ENCODE data around the gene GNA12. TPM values are rescaled to one million over a fixed set of nuclear protein-coding genes. Genes with fewer than 3 reads are reported as not detected.
A peak's percentile ranks its signal among the peaks of the same experiment; 100 is the strongest.
"Not testable (repeated sequence)": the region's sequence is repeated elsewhere in the genome, so short reads cannot be mapped to it uniquely, and the experiment has no call there.

The GNA12 gene
- total RNA-seq, 1 donor from 2014 or later: 37.7 TPM

DNA sequence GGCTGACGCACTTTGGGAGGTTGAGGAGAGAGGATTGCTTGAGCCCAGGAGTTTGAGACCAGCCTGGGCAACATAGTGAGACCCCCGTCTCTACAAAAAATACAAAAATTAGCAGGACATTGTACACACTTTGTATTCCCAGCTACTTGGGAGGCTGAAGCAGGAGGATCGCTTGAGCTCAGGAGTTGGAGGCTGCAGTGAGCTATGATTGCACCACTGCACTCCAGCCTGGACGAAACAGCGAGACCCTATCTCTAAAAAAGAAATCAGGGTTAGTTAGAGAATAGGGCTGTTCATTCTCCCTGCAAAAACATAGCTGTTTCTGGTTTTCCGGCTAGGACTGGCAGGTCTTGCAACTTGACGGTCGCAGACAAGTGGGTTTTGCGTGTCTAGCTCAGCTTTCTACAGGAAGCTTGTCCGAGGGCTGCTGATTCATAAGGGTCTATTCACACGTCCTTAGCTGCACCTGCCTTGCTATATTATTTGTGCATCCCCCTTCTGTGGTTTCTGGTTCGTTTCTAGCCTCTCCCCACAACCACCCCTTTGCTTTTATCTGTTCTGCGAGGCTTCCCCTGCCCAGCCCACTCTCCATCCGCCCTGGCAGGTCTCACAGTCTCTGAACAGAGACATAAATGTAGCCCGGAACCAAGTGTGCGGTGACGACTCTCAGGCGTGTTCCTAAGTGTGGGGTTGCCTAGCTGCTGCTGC is 145.4 kb downstream of the GNA12 start:
- DNase-seq (ENCODE audit: low read depth): no peak

DNA sequence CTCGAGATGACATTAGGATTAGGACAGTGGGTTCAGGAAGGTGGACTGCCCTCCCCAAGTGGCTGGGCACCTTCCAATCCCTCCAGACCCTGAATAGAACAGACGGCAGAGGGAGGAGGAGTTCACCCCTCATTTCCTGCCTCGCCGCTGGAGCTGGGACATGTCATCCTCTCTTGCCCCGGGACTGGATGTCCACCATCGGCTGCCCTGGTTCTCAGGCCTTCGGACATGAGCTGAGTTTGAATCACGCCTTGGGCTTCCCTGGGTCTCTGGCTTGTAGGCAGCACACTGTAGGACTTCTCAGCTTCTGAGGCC is 150.0 kb downstream of the GNA12 start:
- not testable (repeated sequence) for DNase-seq (ENCODE audit: low read depth)

DNA sequence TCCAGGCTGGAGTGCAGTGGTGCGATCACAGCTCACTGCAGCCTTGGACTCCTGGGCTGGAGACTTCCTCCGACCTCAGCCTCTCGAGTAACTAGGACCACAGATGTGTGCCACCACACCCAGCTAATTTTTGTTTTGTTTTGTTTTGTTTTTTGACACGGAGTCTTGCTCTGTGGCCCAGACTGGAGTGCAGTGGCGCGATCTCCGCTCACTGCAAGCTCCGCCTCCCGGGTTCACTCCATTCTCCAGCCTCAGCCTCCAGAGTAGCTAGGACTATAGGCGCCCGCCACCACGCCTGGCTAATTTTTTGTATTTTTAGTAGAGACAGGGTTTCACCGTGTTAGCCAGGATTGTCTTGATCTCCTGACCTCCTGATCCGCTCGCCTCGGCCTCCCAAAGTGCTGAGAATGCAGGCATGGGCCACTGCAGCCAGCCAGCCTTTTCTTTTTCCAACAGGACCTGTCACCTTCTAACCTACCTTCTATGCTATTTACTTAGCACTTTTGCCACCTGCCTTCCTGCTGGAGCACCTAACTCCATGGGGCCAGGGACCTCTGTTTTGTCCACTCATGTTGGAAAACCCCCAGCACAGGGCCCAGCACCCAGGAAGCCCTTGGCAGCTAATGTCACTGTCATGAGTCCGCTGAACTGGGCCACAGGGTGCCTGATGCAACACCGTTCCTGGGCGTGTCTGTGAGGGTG is 150.5 kb downstream of the GNA12 start:
- DNase-seq (ENCODE audit: low read depth): peak; percentile 9

DNA sequence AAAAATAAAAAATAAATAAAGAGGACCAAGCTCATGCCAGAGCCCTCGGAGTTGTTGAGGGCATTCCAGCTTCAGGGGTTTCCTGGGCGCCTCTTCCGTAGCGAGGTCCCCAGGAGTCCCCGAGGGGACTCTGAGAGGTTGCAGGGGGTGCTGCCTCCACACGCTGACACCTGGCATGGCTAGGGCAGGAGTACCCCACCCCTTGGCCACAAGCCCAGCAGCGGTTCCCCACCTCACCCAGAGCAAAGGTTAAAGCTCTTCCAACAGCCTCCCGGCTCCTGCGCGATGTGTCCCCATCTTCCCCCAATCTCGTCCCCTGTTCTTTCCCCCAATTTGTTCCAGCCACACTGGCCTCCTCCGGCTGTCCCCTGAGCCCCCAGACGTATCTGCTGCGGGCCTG is 151.6 kb downstream of the GNA12 start:
- DNase-seq (ENCODE audit: low read depth): no peak

DNA sequence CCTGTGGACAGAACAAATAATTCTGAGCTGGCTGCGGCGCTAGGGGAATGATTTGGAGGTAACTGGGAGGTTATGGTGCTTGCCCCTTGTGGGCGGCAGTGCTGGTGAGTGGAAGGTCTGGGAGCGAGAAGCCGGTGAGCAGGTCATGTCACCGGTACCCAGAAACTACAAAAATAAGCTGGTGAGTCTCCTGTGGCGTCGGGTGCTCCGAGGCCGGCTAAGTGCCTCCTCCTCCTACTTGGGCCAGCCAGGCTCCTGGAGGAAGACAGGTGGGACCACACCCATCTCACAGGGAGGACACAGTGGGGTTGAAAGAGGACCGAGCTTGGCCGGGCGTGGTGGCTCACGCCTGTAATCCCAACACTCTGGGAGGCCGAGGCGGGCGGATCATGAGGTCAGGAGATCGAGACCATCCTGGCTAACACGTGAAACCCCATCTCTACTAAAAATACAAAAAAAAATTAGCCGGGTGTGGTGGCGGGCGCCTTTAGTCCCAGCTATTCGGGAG is 152.1 kb downstream of the GNA12 start:
- not testable (repeated sequence) for DNase-seq (ENCODE audit: low read depth)

DNA sequence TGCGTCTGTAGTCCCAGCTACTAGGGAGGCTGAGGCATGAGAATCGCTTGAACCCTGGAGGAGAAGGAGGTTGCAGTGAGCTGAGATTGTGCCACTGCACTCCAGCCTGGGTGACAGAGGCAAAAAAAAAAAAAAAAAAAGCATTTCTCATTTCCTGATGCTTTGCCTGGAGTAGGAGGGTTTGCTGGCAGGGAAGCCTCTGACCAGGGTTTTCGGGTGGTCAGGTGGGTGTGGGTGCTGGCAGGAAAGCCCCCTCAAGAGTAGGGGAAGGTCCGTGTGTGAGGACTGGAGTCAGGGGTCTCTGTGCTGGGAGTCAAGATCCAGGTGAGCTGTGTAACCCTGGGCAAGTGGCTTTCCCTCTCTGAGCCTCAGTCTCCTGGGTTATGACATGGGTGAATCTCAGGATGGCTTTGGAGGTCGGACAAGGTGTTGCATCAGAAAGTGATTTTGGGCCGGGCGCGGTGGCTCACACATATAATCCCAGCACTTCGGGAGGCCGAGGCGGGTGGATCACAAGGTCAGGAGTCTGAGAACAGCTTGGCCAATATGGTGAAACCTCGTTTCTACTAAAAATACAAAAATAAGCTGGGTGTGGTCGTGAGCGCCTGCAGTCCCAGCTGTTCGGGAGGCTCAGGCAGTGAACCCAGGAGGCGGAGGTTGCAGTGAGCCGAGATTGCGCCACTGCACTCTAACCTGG is 152.9 kb downstream of the GNA12 start:
- no peak for DNase-seq (ENCODE audit: low read depth)

DNA sequence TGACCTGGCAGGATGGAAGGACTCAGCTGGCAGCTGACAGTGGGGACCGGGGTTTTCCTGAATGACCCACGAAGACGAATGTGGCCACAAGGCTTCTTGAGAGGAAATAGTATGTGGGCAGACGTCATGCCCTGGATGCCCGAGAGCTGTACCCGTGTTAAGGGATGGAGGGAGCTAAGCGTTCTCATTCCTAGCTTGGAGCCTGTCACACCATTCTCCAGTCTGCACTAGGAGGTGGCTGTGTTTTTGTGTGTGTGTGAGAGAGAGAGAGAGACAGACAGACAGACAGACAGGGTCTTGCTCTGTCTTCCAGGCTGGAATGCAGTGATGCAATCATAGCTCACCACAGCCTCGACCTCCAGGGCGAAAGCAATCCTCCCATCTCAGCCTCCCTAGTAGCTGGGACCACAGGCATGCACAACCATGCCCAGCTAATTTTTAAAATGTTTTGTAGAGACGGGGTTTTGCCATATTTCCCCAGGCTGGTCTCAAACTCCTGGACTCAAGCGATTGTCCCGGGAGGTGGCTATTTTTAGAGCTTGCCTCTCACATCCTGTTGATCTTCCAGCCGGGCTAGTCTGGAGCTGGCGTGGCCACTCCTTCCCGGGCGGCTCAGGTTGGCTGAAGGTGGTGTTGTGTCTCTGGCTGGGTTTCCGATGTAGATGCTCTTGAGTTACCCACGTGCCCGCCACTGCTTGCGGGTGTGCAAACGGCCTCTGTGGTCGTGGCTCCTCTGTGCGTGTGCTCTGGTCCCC is 154.0 kb downstream of the GNA12 start:
- peak; percentile 26 for DNase-seq (ENCODE audit: low read depth)

DNA sequence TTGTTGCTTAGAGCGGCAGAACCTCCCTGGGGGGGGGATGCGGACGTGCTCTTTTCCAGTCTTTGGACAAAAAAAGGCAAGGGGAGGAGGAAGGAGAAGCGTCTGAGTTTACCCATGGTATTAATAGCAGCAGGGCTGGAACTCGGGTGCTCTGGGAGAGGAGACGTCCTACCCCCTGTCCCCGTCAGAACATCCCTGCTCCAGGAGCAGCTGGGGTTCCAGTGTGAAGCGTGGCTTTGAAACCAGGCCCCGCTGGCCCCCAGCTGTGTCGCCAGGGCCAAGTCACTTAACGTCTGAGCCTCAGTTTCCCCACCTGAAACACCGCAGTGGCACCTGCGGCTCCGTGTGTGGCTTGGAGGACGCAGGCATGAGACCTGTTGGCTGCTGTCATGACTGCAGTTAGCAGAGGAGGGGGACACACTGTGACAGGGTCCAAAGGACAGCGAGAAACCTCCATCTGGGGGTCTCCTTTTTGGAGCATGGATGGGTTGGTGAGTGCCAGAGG is 154.7 kb downstream of the GNA12 start:
- DNase-seq (ENCODE audit: low read depth): no peak

DNA sequence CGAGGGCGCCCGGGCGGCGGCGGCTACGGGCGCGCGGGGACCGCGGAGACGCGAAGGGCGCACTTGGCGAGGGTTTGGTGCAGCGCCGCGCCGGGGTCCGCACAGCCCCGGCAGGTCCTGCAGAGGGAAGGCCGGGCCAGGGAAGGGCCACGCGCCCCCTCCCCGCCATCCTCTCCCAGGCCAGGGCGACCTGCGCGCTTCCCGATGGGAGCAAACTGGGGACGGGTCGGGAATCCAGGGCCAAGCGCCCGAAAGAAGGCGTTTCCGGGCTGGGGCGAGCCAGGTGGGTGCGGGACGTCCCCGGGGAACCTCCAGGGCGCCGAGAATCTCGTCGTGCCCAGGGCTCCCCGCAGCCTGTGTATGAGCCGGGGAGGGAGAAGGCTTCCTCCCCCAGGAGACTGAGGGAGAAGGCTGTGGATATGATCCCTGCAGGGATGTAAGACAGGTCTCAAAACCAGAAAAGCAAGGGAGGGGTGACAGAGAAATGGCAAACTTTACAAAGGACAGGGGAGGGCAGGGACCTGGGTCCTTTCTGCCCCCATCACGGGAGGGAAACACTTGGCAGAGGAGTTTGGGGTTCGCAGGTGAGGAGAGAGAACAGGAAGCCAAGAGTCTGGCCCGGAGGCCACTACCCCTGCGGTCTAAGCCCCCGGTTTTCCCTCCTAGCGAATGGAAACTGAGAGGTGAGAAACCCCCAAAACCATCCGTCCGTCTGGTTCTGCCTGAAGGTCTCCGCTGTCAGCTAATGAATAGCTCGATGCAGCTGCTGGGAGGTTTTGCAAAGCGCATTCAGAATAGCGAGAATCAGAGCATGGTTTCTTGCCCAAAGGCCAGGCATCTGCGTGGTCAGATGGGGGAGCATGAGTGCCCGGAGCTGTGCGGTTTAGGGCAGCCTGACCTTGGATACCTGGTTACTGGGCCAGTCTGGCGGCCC is 155.4 kb downstream of the GNA12 start:
- DNase-seq (ENCODE audit: low read depth): peak; percentile 58

DNA sequence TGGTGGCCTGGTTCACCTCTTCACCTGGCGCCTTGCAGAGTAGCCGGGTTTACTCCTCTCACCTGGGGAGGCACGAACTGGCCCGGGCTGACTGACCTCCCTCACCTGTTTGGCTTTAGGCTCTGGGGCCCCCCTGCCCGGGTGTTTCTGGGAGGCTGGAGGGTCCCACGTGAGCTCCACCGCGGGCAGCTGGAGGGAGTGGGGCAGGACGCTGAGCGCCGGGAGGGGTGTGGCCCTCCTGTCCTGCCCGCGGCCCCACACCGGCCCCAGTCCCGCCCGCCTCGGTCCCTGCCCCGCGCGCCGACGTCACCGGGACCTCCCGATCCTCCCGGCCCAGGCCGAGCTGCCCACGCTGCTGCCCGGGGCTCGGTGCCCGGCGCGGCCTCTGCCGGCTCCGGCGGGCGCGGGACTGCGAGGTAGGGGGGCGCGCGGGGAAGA is 156.2 kb downstream of the GNA12 start, which contains the start of gene AMZ1:
TSS of gene AMZ1 (plus strand) at position 322 of the 438 bp plus-strand sequence. CDS start 12,250 bp downstream, outside the sequence.
- no peak for DNase-seq (ENCODE audit: low read depth)

DNA sequence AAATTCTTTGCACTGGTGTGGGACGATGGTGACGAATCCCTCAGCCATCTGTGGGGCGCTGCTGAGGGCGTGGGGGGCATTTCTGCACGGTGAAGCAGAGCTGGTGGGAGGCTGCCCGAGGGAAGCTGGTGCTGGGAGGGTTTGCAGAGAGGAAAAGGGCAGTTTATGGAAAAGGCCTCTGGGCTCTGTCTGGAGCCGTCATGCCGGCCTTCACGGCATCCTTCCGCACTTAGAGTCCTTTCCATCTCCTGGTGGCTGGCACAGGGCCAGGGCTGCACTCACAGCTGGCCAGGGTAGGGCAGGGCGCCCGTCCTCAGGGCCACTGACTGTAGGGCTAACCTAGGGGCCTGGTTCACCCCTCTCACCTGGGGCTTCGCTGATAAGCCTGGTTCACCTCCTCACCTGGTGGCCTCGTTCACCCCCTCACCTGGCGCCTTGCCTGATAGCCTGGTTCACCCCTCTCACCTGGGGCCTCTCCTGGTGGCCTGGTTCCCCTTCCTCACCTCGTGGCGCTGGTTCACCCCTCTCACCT is 156.7 kb downstream of the GNA12 start:
- DNase-seq (ENCODE audit: low read depth): peak; percentile 75

DNA sequence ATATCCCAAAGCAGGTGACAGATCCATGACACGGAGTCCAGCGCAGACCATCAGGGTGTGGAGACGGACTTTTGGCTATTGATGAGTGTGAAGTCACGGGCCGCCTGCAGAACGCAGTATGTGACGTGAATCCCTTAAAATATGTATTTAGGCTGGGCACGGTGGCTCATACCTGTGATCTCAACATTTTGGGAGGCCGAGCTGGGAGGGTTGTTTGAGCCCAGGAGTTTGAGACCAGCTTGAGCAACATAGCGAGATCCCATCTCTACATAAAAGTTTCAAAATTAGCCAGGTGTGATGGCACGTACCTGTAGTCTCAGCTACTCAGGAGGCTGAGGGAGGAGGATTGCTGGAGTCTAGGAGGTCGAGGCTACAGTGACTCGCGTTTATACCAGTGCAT is 158.0 kb downstream of the GNA12 start:
- no peak for DNase-seq (ENCODE audit: low read depth)

DNA sequence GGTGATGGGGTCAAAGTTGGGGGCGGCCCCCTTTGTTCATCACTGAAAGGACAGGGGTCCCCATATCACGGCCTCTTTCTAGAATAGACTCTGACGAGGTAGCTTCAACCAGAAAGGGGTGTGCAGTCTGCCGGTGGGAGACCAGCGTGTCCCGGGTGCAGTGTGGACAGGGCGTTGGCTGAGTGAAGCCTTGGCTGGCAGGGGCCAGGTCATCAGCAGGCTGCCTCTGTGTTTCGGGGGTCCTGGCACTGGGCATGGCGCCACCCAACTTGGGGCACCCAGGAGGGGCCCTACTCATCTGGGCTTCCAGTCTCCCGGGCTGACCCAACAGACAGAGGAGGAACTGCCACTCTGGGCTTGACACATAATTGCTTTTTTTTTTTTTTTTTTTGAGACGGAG is 159.6 kb downstream of the GNA12 start:
- DNase-seq (ENCODE audit: low read depth): no peak

DNA sequence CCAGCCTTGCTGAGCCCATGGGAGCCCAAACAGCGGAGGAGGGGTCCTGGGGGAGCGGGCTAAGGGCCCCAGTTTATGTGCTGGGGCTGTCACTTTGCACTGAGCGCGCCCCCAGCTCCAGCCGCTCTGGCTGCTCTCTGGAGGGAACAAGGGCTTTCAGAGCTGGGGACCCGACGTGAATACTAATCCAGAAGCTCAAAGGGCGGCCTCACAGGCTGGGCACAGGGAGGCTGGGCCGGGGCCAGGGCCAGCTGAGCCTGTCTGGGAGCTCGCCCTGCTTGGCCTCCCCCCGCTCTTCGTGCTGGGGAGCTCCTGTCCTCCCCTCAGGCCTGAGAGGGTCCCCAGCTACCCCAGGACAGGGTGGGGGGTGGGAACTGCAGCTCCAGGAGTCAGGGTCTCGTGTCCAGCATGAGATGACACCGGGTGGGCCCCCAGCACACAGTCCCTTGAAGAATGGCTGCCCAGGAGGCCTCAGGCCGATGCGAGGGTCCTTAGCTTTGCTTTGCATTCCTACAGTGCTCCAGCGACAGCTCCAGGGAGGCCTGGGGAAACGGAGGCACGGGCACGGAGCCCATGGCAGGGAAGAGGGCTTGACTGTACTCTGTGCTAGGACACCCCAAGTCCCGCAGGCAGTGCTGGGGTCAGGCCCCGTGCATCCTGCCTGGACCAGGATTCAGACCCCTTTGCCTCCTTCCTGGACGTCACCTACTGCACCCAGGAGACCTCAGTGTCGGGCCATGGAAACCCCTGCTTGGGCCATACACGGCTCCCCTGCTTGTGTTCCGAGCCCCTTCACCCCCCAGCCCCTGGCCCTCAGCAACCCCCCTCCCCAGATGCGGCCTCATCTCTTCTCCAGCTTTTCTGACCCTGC is 161.9 kb downstream of the GNA12 start:
- no peak for DNase-seq (ENCODE audit: low read depth)

DNA sequence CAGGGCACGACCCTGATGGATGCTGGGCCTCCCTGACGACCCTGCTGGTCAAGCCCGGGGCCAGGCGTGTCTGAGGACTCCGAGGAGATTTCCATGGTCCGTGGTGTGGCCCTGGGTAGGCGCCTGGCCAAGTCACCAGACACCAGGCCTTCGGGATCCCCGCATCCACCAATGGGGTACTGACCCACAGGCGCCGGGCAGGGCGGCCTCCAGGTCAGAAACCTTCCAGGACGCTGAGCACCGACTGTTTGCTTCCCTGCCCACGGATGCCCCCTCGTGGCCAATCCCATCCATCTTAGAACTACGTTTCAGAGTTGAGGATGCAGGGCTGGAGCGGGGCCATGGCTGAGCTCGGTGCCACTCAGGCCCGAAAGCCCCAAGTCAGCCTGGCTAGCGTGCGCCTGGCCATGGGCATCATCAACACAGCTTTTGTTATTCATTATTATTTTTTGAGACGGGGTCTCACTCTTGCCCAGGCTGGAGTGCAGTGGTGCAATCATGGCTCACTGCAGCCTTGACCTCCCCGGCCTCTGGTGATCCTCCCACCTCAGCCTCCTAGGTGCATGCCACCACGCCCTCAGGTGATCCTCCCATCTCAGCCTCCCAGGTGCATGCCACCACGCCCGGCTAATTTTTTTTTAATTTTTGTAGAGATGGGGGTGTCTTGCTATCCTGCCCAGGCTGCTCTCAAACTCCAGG is 163.2 kb downstream of the GNA12 start:
- peak; percentile 33 for DNase-seq (ENCODE audit: low read depth)

DNA sequence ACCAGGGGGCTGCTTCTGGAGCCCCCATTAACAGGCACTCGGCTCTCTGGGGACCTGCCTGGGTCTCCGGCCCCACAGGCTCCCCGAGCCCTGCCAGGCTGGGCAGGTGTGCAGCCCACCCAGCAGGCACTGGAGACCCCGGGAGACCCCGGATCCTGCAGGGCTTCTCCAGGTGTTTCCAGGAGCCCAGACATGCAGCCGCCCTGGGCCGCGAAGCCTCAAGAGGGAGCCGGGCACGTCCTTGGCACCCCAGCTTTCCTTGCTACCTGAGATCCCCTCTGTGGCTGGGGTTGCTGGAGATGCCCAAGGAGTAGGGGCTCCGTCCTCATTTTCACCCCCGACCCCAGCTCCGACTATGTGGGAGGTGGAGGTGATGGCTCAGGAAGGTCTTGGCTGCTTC is 163.9 kb downstream of the GNA12 start:
- DNase-seq (ENCODE audit: low read depth): no peak

DNA sequence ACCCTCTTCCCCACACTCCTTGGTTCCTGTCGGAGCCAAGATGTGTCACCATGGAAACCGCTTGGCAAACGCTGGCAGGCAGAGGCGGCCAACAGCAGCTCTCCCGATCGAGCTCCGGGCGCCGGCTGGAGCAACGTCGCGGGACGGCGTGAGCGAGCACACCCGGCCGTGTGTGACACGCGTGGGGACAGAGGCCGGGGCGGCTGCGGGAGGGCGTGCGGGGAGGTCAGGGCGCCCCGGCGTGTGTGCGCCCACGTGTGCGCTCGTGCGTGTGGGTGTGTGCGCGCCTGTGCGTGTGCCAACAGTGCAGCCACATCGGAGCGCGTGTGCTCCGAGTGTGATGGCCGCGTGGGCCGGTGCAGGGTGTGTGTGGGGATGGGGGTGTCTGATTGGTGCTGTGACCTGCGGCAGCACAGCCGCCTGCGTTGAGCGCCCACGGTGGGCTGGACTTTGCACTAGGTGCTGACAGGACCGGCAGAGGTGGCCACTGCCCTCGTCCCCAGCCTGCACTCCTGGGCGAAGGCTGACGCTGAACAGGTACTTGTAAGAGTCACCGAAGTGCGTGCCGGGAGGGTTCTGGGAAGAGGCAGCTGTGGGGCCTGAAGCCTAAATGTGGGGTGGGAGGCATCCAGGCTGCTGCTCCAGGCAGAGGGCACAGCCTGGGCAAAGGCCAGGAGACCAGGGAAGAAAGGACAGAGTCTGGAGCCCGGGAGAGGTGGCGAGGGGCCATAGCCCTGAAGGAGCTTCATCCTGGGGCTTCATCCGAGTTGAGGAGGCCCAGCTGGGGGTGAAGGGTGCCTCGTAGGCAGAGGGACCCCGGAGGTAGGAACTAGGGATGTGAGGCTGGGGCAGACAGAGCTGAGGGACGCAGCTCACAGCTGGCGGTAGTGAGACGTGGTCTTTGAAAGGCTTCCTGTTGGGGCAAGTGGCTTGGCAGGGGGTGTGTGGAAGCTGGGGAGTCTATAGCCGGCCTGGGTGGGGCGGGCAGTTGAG is 164.7 kb downstream of the GNA12 start:
- not testable (repeated sequence) for DNase-seq (ENCODE audit: low read depth)
